Pulmonary artery endothelial cell (primary cell): ENCODE measurements around the gene VASP. TPM values are rescaled to one million over a fixed set of nuclear protein-coding genes. Genes with fewer than 3 reads are reported as not detected.

Experiments used
- DNase-seq: peaks from one replicate; pipeline ENCODE4 v3.0.0-alpha.2; 2011; ENCODE audit warnings: low read depth, low spot score
- total RNA-seq: library from RNA; depleted of rRNA; stranded (reverse); fragments of >200 nt; gene quantifications from 2 replicates; pipeline ENCODE4 v1.2.3, GENCODE V29; 2014

Gene VASP
- 140 and 189 TPM in 2 replicates for total RNA-seq

- DNase-seq: no peak
These were observed at the start of gene VASP for GRCh38 chr19:45506989-45507871. Gene VASP (plus strand): TSS chr19:45507479. CDS start chr19:45507772, 293 bp downstream.

- DNase-seq: no peak
These were observed 49.5 kb upstream of the VASP start for GRCh38 chr19:45457776-45458175.

GRCh38 chr19:45460807-45461347 is 46.4 kb upstream of the VASP start:
- no peak for DNase-seq

- DNase-seq: no peak
These were observed 45.1 kb upstream of the VASP start for GRCh38 chr19:45462174-45462573.

- no peak for DNase-seq
These were observed 44.0 kb upstream of the VASP start for GRCh38 chr19:45463241-45463640.

GRCh38 chr19:45464274-45464673 is 43.0 kb upstream of the VASP start:
- DNase-seq: no peak

GRCh38 chr19:45464852-45465441 is 42.3 kb upstream of the VASP start:
- no peak for DNase-seq

- DNase-seq: no peak
These were observed 40.2 kb upstream of the VASP start for GRCh38 chr19:45467115-45467455.

- DNase-seq: no peak
These were observed 39.7 kb upstream of the VASP start, which contains the start of gene FOSB for GRCh38 chr19:45467456-45468158. Gene FOSB (plus strand): TSS chr19:45467996. CDS start chr19:45468587, 591 bp downstream.

- no peak for DNase-seq
These were observed 39.1 kb upstream of the VASP start for GRCh38 chr19:45468159-45468651.

GRCh38 chr19:45468803-45469131 is 38.5 kb upstream of the VASP start:
- no peak for DNase-seq

- peak; percentile 70 for DNase-seq
These were observed 37.9 kb upstream of the VASP start for GRCh38 chr19:45469132-45469944.

GRCh38 chr19:45469945-45470761 is 37.1 kb upstream of the VASP start:
- no peak for DNase-seq

GRCh38 chr19:45470762-45471081 is 36.6 kb upstream of the VASP start:
- DNase-seq: no peak

GRCh38 chr19:45471111-45471930 is 36.0 kb upstream of the VASP start:
- DNase-seq: no peak

- no peak for DNase-seq
These were observed 35.2 kb upstream of the VASP start for GRCh38 chr19:45471931-45472562.

GRCh38 chr19:45472563-45473366 is 34.5 kb upstream of the VASP start:
- DNase-seq: no peak

- DNase-seq: no peak
These were observed 34.0 kb upstream of the VASP start for GRCh38 chr19:45473367-45473681.
